ENCODE data around the gene IL4R.
A peak's percentile ranks its signal among the peaks of the same experiment; 100 is the strongest.

Gene IL4R

GRCh38 chr16:27334838-27335237, 21.1 kb downstream of the IL4R start:
- Mint-ChIP-seq H3K9me3 (no peaks in the 10 kb centered on the region), H3K4me3 (no peak overlapping the region), H3K27me3 (ENCODE audit: low read depth) (no peaks in the 10 kb centered on the region), H3K36me3 (ENCODE audit: low read depth) (peaks cover 87% of the 10 kb centered on the region), H3K27ac (peak overlapping the region; percentile 18), H3K4me1 (ENCODE audit: low read depth) (peaks cover 55% of the 10 kb centered on the region)
- no peak for DNase-seq (ENCODE audit: low spot score)

- H3K4me1 Mint-ChIP-seq (ENCODE audit: low read depth) = peaks cover 51% of the 10 kb centered on the region
- H3K36me3 Mint-ChIP-seq (ENCODE audit: low read depth) = peaks cover 89% of the 10 kb centered on the region
- no peaks in the 10 kb centered on the region for H3K27me3 Mint-ChIP-seq (ENCODE audit: low read depth)
- no peaks in the 10 kb centered on the region for H3K9me3 Mint-ChIP-seq
- peak overlapping the region; percentile 1 for H3K4me3 Mint-ChIP-seq
- H3K27ac Mint-ChIP-seq = peak overlapping the region; percentile 18
- DNase-seq (ENCODE audit: low spot score) = no peak
These were observed 21.7 kb downstream of the IL4R start for GRCh38 chr16:27335349-27336053.

GRCh38 chr16:27337024-27337423, 23.2 kb downstream of the IL4R start:
- Mint-ChIP-seq H3K27ac (peak overlapping the region; percentile 62), H3K4me1 (ENCODE audit: low read depth) (peaks cover 49% of the 10 kb centered on the region), H3K36me3 (ENCODE audit: low read depth) (peaks cover 89% of the 10 kb centered on the region), H3K27me3 (ENCODE audit: low read depth) (no peaks in the 10 kb centered on the region), H3K9me3 (no peaks in the 10 kb centered on the region), H3K4me3 (no peak overlapping the region)
- DNase-seq (ENCODE audit: low spot score) = no peak

DNA sequence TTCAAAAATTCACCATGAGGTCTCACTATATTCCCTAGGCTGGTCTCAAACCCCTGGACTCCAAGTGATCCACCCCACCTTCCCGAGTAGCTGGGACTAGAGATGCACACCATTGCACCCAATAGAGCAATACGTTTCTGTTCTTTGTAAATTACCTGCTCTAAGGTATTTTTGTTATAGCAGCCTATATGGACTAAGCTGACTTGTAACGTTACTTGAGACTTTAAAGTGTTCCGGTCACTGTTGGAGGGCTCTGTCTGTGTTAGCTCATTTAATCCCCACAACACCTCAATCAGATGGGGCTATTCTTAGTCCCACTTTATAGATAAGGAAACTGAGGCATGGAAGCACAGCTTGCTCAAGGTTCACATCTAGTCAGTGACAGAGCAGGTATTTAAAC, 25.4 kb downstream of the IL4R start:
- peaks cover 89% of the 10 kb centered on the region for H3K36me3 Mint-ChIP-seq (ENCODE audit: low read depth)
- no peaks in the 10 kb centered on the region for H3K9me3 Mint-ChIP-seq
- H3K4me3 Mint-ChIP-seq = no peak overlapping the region
- no peaks in the 10 kb centered on the region for H3K27me3 Mint-ChIP-seq (ENCODE audit: low read depth)
- no peak for DNase-seq (ENCODE audit: low spot score)
- H3K4me1 Mint-ChIP-seq (ENCODE audit: low read depth) = peaks cover 37% of the 10 kb centered on the region
- peak overlapping the region; percentile 57 for H3K27ac Mint-ChIP-seq

DNA sequence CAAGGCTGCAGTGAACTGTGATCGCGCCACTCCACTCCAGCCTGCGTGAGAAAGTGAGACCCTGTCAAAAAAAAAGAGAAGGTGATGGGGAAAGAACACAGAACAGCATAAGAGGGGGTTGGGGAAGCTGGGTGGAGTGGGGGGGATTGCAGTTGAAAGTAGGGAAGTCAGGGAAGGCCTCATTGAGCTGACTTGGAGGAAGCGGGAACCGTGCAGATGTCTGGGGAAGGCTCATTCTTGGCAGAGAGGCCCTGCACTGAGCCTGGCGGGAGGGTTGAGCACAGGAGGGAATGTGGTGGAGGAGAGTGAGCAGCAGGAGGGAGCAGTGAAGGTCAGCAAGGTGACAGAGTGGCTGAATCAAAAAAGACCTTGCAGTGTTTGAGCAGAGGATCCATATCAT, 26.9 kb downstream of the IL4R start:
- Mint-ChIP-seq H3K27ac (peak overlapping the region; percentile 52), H3K4me1 (ENCODE audit: low read depth) (peaks cover 27% of the 10 kb centered on the region), H3K36me3 (ENCODE audit: low read depth) (peaks cover 88% of the 10 kb centered on the region), H3K9me3 (no peaks in the 10 kb centered on the region), H3K4me3 (no peak overlapping the region), H3K27me3 (ENCODE audit: low read depth) (no peaks in the 10 kb centered on the region)
- no peak for DNase-seq (ENCODE audit: low spot score)

DNA sequence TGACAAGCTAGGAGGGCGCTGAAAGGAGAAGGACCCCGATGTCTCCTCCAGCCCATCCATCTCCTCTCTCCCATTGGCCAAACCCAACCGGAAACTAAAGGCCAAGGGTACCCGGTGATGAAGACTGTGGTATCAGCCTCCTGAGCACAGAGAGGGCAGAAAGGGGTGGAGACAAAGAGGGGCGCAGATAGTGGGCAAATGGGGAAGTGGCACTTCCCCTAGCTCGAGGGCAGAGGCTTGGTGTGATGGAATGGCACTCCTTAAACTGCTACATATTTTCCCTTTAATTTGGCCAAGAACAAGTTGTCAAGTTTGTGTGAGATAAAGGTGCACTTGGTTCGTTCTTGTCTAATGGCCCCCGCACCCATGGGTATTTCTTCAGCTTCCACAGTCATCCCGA, 27.8 kb downstream of the IL4R start:
- H3K36me3 Mint-ChIP-seq (ENCODE audit: low read depth) = peaks cover 85% of the 10 kb centered on the region
- no peak overlapping the region for H3K4me3 Mint-ChIP-seq
- DNase-seq (ENCODE audit: low spot score) = no peak
- H3K27ac Mint-ChIP-seq = no peak overlapping the region
- H3K9me3 Mint-ChIP-seq = no peaks in the 10 kb centered on the region
- no peaks in the 10 kb centered on the region for H3K27me3 Mint-ChIP-seq (ENCODE audit: low read depth)
- peaks cover 21% of the 10 kb centered on the region for H3K4me1 Mint-ChIP-seq (ENCODE audit: low read depth)

DNA sequence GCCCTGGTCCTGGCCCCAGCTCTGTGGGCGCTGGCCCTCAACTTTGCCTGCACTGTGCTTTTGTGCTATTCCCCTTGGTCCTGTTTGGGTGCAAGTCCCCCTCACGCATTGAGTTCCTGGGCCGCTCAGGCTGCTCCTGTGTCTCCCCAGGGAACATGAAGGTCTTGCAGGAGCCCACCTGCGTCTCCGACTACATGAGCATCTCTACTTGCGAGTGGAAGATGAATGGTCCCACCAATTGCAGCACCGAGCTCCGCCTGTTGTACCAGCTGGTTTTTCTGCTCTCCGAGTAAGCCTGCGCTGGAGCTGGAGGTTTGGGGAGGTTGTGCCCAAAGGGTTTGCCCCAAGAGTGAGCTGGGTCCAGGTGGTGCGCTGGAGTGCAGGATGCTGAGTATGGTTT, 28.2 kb downstream of the IL4R start:
- Mint-ChIP-seq H3K36me3 (ENCODE audit: low read depth) (peaks cover 87% of the 10 kb centered on the region), H3K4me1 (ENCODE audit: low read depth) (peaks cover 20% of the 10 kb centered on the region), H3K9me3 (no peaks in the 10 kb centered on the region), H3K27me3 (ENCODE audit: low read depth) (no peaks in the 10 kb centered on the region), H3K27ac (peak overlapping the region; percentile 61), H3K4me3 (no peak overlapping the region)
- no peak for DNase-seq (ENCODE audit: low spot score)

- Mint-ChIP-seq H3K4me3 (no peak overlapping the region), H3K4me1 (ENCODE audit: low read depth) (peaks cover 22% of the 10 kb centered on the region), H3K9me3 (no peaks in the 10 kb centered on the region), H3K27ac (no peak overlapping the region), H3K27me3 (ENCODE audit: low read depth) (no peaks in the 10 kb centered on the region), H3K36me3 (ENCODE audit: low read depth) (peaks cover 91% of the 10 kb centered on the region)
- no peak for DNase-seq (ENCODE audit: low spot score)
These were observed 30.9 kb downstream of the IL4R start for GRCh38 chr16:27344721-27345120.

DNA sequence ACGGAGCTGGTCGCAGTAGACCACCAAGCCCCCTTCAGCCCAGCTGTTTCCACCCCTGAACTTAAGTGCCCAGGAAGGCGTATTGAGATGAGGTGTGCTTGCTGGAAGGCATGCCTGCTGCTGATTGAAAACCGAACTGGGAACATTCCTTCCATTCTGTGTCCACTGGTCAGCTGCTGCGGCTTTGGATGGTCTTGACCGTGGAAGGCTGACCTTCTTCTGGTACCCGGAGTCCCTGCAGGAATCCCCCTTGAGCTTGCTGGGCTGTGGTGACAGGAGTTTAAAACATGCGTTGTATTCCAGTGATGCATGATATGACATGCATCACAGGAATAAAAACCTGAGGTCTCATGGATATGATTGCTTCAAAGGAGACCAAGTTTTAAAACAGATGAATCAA, 31.4 kb downstream of the IL4R start:
- Mint-ChIP-seq H3K4me1 (ENCODE audit: low read depth) (peaks cover 23% of the 10 kb centered on the region), H3K36me3 (ENCODE audit: low read depth) (peaks cover 91% of the 10 kb centered on the region), H3K4me3 (no peak overlapping the region)

GRCh38 chr16:27346819-27347218, 33.0 kb downstream of the IL4R start:
- Mint-ChIP-seq H3K9me3 (no peaks in the 10 kb centered on the region), H3K4me1 (ENCODE audit: low read depth) (peaks cover 20% of the 10 kb centered on the region), H3K27ac (no peak overlapping the region), H3K4me3 (no peak overlapping the region), H3K36me3 (ENCODE audit: low read depth) (peaks cover 91% of the 10 kb centered on the region), H3K27me3 (ENCODE audit: low read depth) (no peaks in the 10 kb centered on the region)
- DNase-seq (ENCODE audit: low spot score) = no peak

More for the DNA sequence above, 31.4 kb downstream of the IL4R start:
- Mint-ChIP-seq H3K27ac (peak overlapping the region; percentile 45), H3K9me3 (no peaks in the 10 kb centered on the region), H3K27me3 (ENCODE audit: low read depth) (no peaks in the 10 kb centered on the region)
- DNase-seq (ENCODE audit: low spot score) = no peak

GRCh38 chr16:27347930-27348685, 34.3 kb downstream of the IL4R start:
- peak overlapping the region; percentile 80 for H3K27ac Mint-ChIP-seq
- H3K4me1 Mint-ChIP-seq (ENCODE audit: low read depth) = peaks cover 20% of the 10 kb centered on the region
- H3K9me3 Mint-ChIP-seq = no peaks in the 10 kb centered on the region
- peaks cover 90% of the 10 kb centered on the region for H3K36me3 Mint-ChIP-seq (ENCODE audit: low read depth)
- DNase-seq (ENCODE audit: low spot score) = no peak
- H3K4me3 Mint-ChIP-seq = no peak overlapping the region
- H3K27me3 Mint-ChIP-seq (ENCODE audit: low read depth) = no peaks in the 10 kb centered on the region

DNA sequence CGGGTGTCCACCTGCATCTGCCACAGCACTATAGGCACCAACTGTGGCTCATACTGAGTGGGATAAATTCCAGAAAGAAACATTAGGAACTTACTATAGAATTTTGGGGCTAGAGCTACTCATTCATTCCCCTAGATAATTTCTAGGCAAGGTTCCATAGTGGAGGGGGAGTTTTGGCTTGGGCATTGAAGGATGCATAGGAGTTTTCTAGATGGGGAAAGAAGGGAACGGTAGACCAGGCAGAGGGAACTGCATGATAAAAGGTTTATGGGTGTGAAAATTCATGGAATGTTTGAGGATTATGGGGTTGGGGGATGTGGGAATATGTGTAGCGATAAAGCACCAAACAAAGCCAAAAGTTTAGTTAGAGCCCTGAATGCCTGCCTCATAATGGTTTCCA, 35.5 kb downstream of the IL4R start:
- Mint-ChIP-seq H3K9me3 (no peaks in the 10 kb centered on the region), H3K36me3 (ENCODE audit: low read depth) (peaks cover 89% of the 10 kb centered on the region), H3K27ac (peak overlapping the region; percentile 17), H3K4me3 (no peak overlapping the region), H3K27me3 (ENCODE audit: low read depth) (no peaks in the 10 kb centered on the region), H3K4me1 (ENCODE audit: low read depth) (peaks cover 25% of the 10 kb centered on the region)
- no peak for DNase-seq (ENCODE audit: low spot score)

- DNase-seq (ENCODE audit: low spot score) = no peak
- Mint-ChIP-seq H3K4me3 (no peak overlapping the region), H3K36me3 (ENCODE audit: low read depth) (peaks cover 90% of the 10 kb centered on the region), H3K9me3 (no peaks in the 10 kb centered on the region), H3K4me1 (ENCODE audit: low read depth) (peaks cover 27% of the 10 kb centered on the region), H3K27me3 (ENCODE audit: low read depth) (no peaks in the 10 kb centered on the region), H3K27ac (no peak overlapping the region)
These were observed 36.2 kb downstream of the IL4R start for GRCh38 chr16:27350006-27350405.

- no peak for DNase-seq (ENCODE audit: low spot score)
- peaks cover 92% of the 10 kb centered on the region for H3K36me3 Mint-ChIP-seq (ENCODE audit: low read depth)
- no peaks in the 10 kb centered on the region for H3K9me3 Mint-ChIP-seq
- no peak overlapping the region for H3K4me3 Mint-ChIP-seq
- H3K27me3 Mint-ChIP-seq (ENCODE audit: low read depth) = no peaks in the 10 kb centered on the region
- peak overlapping the region; percentile 55 for H3K27ac Mint-ChIP-seq
- H3K4me1 Mint-ChIP-seq (ENCODE audit: low read depth) = peaks cover 31% of the 10 kb centered on the region
These were observed 38.2 kb downstream of the IL4R start for GRCh38 chr16:27351989-27352388.

Measured in T-helper 2 cell treated with Interferon-gamma antibody and Interleukin-4, amounts not matched to agents 5 μg/mL and 100 μg/mL, for 36 hours (primary cell).